DOHH2 (cell line): ENCODE results near the gene DMD.

Experiments
- H3F3A ChIP-seq: fragments of 200-600 bp; sonication (generic), shearing (Covaris generic); 2 replicates; pipeline ENCODE4 v1.6.0; 2016; ENCODE audit warnings: antibody characterized with exemption, mild to moderate bottlenecking; ENCODE audit not compliant: control insufficient read depth, insufficient read depth
- H3K27ac ChIP-seq: fragments of 200-600 bp; sonication (generic); 2 replicates; pipeline ENCODE4 v1.5.1; 2014; ENCODE audit warnings: low read depth, mild to moderate bottlenecking, low read length, moderate library complexity
- H3K27me3 ChIP-seq: fragments of 200-600 bp; sonication (generic); 2 replicates; pipeline ENCODE4 v1.6.1; 2014; ENCODE audit warnings: mild to moderate bottlenecking, low read length, mixed read lengths; ENCODE audit not compliant: control insufficient read depth
- H3K36me3 ChIP-seq: fragments of 200-600 bp; sonication (generic); 2 replicates; pipeline ENCODE4 v1.6.1; 2014; ENCODE audit warnings: mild to moderate bottlenecking, low read length, moderate library complexity, mixed read lengths; ENCODE audit not compliant: control insufficient read depth
- H3K4me1 ChIP-seq: fragments of 200-600 bp; sonication (generic); 2 replicates; pipeline ENCODE4 v1.6.1; 2014; ENCODE audit warnings: mild to moderate bottlenecking, low read length, mixed read lengths; ENCODE audit not compliant: control insufficient read depth
- H3K4me2 ChIP-seq: fragments of 200-600 bp; sonication (generic); 2 replicates; pipeline ENCODE4 v1.6.0; 2014; ENCODE audit warnings: mild to moderate bottlenecking, low read length, moderate library complexity
- H3K4me3 ChIP-seq: fragments of 200-600 bp; sonication (generic); 2 replicates; pipeline ENCODE4 v1.5.1; 2014; ENCODE audit warnings: mild to moderate bottlenecking, low read length, mixed read lengths
- H3K79me2 ChIP-seq: fragments of 200-600 bp; sonication (generic); 2 replicates; pipeline ENCODE4 v1.6.1; 2014; ENCODE audit warnings: mild to moderate bottlenecking, low read length, mixed read lengths; ENCODE audit not compliant: control insufficient read depth
- H3K9me2 ChIP-seq: fragments of 200-600 bp; sonication (generic); replicated peaks from 2 replicates; pipeline ENCODE4 v1.6.1; 2014; ENCODE audit warnings: mild to moderate bottlenecking, low read length, mixed read lengths; ENCODE audit not compliant: control insufficient read depth
- H3K9me3 ChIP-seq: fragments of 200-600 bp; sonication (generic); 2 replicates; pipeline ENCODE4 v1.6.1; 2014; ENCODE audit warnings: antibody characterized with exemption, low read length, mixed read lengths; ENCODE audit not compliant: control insufficient read depth, insufficient read depth
- H4K20me1 ChIP-seq: fragments of 200-600 bp; sonication (generic); 2 replicates; pipeline ENCODE4 v1.6.0; 2014; ENCODE audit warnings: low read depth, mild to moderate bottlenecking, antibody characterized with exemption, low read length, moderate library complexity; ENCODE audit not compliant: control insufficient read depth, insufficient read depth
- CTCF ChIP-seq: fragments of 200-600 bp; sonication (generic); IDR thresholded peaks from one replicate; pipeline ENCODE4 v1.5.1; 2014; ENCODE audit warnings: antibody characterized with exemption, mild to moderate bottlenecking, low read depth, low read length; ENCODE audit not compliant: poor library complexity, severe bottlenecking
- EZH2phosphoT487 ChIP-seq: fragments of 200-600 bp; sonication (generic); IDR thresholded peaks from 2 replicates; pipeline ENCODE4 v1.6.1; 2017; ENCODE audit warnings: borderline replicate concordance, mild to moderate bottlenecking, antibody characterized with exemption, low read length, moderate library complexity, mixed read lengths

The DMD gene

GRCh38 chrX:31851761-31852160 lies 1359.6 kb downstream of the DMD start:
- Histone ChIP-seq H3K9me2 (no peaks in the 10 kb centered on the region), H3K36me3 (no peaks in the 10 kb centered on the region), H3F3A (no peaks in the 10 kb centered on the region), H3K4me3 (no peak overlapping the region), H4K20me1 (no peaks in the 10 kb centered on the region), H3K79me2 (no peaks in the 10 kb centered on the region), H3K9me3 (no peaks in the 10 kb centered on the region), H3K4me2 (no peak overlapping the region), H3K27ac (no peak overlapping the region), H3K27me3 (no peaks in the 10 kb centered on the region), H3K4me1 (no peaks in the 10 kb centered on the region)
- TF ChIP-seq CTCF (no peak), EZH2phosphoT487 (no peak)

GRCh38 chrX:31847773-31848172 lies 1363.6 kb downstream of the DMD start:
- no peaks in the 10 kb centered on the region for H3K79me2 ChIP-seq
- TF ChIP-seq EZH2phosphoT487, result no peak
- no peak for TF ChIP-seq CTCF
- H4K20me1 ChIP-seq, result no peaks in the 10 kb centered on the region
- H3K27ac ChIP-seq, result no peak overlapping the region
- no peaks in the 10 kb centered on the region for H3K9me3 ChIP-seq
- H3K4me3 ChIP-seq, result no peak overlapping the region
- no peaks in the 10 kb centered on the region for H3K36me3 ChIP-seq
- H3K4me2 ChIP-seq, result no peak overlapping the region
- no peaks in the 10 kb centered on the region for H3K4me1 ChIP-seq
- H3K27me3 ChIP-seq, result no peaks in the 10 kb centered on the region
- no peaks in the 10 kb centered on the region for H3F3A ChIP-seq
- H3K9me2 ChIP-seq, result no peaks in the 10 kb centered on the region

GRCh38 chrX:31845003-31845402 lies 1366.3 kb downstream of the DMD start:
- Histone ChIP-seq H3K27ac (no peak overlapping the region), H3K79me2 (no peaks in the 10 kb centered on the region), H3K9me2 (no peaks in the 10 kb centered on the region), H3F3A (no peaks in the 10 kb centered on the region), H3K27me3 (no peaks in the 10 kb centered on the region), H3K9me3 (no peaks in the 10 kb centered on the region), H3K4me1 (no peaks in the 10 kb centered on the region), H3K36me3 (no peaks in the 10 kb centered on the region), H3K4me3 (no peak overlapping the region), H4K20me1 (no peaks in the 10 kb centered on the region), H3K4me2 (no peak overlapping the region)
- TF ChIP-seq CTCF, result no peak
- no peak for TF ChIP-seq EZH2phosphoT487

GRCh38 chrX:31838617-31839016 lies 1372.7 kb downstream of the DMD start:
- Histone ChIP-seq H3K27me3 (no peaks in the 10 kb centered on the region), H3K9me2 (no peaks in the 10 kb centered on the region), H3K9me3 (no peaks in the 10 kb centered on the region), H3K27ac (no peak overlapping the region), H3K4me1 (no peaks in the 10 kb centered on the region), H3K36me3 (no peaks in the 10 kb centered on the region), H3F3A (no peaks in the 10 kb centered on the region), H4K20me1 (no peaks in the 10 kb centered on the region), H3K79me2 (no peaks in the 10 kb centered on the region), H3K4me3 (no peak overlapping the region), H3K4me2 (no peak overlapping the region)
- TF ChIP-seq CTCF, result no peak
- TF ChIP-seq EZH2phosphoT487, result no peak
